NCI-H1436 (cell line): ENCODE results near the gene DLL4.
"Not testable (repeated sequence)": the region's sequence is repeated elsewhere in the genome, so short reads cannot be mapped to it uniquely, and the experiment has no call there.

Source experiments
- DNase-seq: peaks from one replicate; lab custom pipeline; 2025; lab: John Stamatoyannopoulos, UW

DLL4 gene

DNA sequence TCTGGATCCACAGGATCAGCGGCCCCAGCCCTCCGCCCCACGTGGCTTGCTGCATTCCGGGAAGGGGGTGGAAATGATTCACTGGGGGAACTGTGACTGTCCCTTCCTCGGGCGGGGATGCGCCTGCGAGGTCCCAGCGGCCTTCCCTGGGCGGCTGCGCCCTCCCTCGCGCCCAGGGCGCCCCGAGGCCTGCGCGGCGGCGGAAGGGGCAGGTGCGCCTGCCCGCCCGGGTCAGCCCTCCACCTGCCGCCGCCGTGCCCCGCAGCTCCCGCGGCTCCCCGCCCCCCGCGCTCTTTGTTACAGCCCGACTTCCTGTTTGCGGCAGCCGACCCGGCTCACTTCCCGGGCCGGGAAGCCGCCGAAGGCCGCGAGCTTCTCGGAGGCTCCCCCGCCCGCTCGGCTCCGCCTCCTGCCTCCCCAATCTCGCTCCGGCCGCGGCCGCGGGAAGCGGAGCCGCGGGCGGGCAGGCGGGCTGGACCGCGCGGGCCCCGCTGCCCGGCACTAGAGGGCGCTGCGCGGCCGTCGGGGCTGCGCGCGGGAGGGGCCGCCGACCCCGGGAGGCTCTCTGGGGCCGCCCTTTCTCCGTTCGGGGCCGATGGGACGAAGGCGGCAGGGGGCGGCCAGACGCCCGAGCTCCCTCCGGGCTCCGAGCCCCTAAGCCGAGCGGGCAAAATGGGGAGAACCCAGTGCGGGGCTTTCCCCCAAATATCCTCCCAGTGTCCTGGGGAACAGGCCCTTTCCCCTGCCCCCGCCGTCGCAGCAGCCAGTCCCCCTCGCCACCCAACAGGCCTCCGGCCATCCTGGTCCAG, 12.6 kb downstream of the DLL4 start:
- peak; percentile 46 for DNase-seq

- no peak for DNase-seq
Observed at GRCh38 chr15:40942337-40942854, 13.3 kb downstream of the DLL4 start.

GRCh38 chr15:40942878-40943277, 13.7 kb downstream of the DLL4 start:
- no peak for DNase-seq

DNA sequence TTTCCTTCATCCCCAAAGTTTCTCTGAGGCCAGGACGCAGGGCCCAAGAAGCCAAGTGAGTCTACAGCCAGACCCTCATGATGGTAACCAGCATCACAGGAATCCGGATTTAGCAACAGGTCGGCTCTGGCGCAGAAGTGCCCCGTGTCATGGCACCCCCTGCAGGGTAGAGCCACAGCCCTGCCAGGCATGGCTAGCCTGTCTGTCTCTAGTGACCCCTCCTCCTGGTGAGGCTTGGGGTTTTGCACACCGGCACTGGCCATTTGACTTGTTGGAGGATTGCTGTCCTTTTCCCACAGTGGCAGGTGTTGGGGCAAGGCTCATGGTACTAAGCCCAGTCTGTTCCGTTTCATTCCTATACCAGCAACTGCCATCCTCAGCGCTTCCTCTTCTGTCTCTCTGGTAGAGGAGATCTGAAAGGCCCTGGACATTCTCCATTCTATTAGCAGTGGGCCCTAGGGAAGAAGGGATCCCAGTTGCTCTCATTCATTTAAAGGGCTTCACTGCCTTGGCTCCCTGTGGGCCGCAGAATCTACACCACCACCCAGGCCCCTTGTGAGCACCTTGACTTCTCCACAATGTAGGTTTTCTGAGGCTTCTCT, 14.7 kb downstream of the DLL4 start:
- DNase-seq, result no peak

GRCh38 chr15:40944510-40945296, 15.6 kb downstream of the DLL4 start:
- no peak for DNase-seq

- DNase-seq, result no peak
Observed at GRCh38 chr15:40948706-40949473, 19.8 kb downstream of the DLL4 start.

DNA sequence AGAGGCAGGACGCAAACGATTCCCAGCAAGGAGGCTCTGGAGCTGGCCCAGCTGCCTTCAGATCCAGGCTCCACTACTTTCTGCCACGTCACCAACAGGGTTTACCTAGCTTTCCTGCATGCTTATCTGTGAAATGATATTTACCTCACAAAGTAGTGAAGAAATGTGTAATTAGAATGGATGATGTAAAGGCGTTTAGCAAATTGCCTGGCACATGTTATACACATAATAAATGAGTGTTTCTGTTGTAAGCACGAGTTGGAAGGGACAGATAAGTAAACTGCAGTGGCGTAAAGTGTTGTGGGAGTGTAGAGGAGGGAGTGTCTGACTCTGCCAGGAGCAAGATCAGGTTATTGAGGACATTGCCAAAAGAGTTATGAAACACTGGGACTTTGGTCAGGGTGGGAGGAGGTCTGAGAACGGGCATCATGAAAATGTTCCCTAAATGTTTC, 20.6 kb downstream of the DLL4 start:
- no peak for DNase-seq

GRCh38 chr15:40951764-40952163, 22.6 kb downstream of the DLL4 start:
- no peak for DNase-seq

- no peak for DNase-seq
Observed at GRCh38 chr15:40952301-40952900, 23.3 kb downstream of the DLL4 start.

- DNase-seq, result peak; percentile 97
Observed at GRCh38 chr15:40952901-40953712, 24.0 kb downstream of the DLL4 start, which contains the start of gene CHAC1. CHAC1 (plus strand) TSS chr15:40953471; CDS start chr15:40953584, 113 bp downstream.

GRCh38 chr15:40953713-40954074, 24.6 kb downstream of the DLL4 start:
- DNase-seq, result no peak

- DNase-seq, result not testable (repeated sequence)
Observed at GRCh38 chr15:40954158-40954848, 25.2 kb downstream of the DLL4 start.

DNA sequence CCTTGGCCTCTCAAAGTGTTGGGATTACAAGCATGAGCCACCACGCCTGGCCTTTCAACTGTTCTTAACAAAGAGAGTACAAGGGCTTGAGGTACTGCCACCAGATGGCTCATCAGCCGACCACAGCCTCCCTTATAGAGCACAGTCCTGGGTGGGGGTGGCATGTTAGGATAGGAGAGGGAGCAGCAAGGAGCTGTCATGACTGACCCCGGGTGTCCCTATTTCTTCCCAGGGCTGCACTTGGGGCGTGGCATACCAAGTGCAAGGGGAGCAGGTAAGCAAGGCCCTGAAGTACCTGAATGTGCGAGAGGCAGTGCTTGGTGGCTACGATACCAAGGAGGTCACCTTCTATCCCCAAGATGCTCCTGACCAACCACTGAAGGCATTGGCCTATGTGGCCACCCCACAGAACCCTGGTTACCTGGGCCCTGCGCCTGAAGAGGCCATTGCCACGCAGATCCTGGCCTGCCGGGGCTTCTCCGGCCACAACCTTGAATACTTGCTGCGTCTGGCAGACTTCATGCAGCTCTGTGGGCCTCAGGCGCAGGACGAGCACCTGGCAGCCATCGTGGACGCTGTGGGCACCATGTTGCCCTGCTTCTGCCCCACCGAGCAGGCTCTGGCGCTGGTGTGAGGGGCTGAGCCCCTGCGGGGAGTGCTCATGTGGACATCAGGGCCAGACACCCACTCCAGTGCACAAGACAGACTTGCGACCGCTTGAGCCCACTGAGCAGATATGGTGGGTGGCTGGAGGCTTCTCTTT, 26.2 kb downstream of the DLL4 start:
- no peak for DNase-seq

DNA sequence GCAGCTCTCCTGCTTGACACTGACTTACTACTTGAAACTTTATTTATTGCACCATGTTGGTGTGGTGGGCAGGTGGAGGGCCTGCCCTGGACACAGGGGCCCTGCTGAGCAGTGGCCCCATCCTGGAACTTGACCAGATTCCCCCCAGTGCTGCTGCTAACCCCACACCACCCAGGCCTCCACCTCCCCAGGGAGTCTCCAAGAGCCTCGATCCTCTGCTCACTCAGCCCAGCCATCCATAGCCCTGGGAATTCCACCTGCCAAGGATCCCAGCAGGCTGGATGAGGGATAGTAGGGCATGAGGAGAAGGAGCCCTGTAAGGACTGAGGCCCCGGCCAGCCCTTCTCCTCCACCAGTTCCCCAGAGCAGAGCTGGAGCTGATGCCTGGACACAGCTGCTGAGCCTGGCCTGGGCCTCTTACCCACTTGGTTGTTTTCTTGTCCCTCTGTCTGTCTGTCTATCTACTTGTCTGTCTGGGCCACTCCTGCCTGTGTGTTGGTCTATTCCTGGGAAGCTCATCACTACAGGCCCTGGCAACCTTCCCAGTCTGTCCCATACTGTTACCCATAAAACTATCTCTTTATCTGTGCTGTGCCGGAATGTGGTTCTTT, 26.9 kb downstream of the DLL4 start:
- DNase-seq, result no peak

- DNase-seq, result no peak
Observed at GRCh38 chr15:40956541-40956982, 27.4 kb downstream of the DLL4 start.

GRCh38 chr15:40957041-40957555, 28.0 kb downstream of the DLL4 start:
- DNase-seq, result no peak

DNA sequence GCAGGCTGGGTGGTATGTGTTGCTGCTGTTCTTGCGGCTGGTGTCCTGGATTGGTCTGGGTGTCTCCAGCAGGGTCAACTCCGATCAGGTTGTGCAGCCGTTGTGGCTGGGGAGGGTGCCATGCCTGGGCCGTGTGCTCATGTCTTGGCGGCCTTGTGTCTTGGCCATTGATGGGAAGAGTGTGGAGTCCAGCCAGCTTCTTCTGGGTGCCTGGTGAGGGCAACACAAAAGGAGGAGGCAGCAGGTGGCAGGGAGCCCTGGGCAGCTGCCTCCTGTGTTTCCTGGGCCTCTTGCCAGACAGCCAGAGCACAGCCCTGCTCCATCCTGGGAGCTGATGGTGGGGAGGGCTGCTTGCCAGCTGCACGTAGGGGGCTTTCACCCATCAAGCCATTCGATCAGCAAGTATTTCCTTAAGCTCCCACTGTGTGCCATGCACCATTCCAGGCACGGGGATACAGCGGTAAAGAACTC, 28.5 kb downstream of the DLL4 start:
- no peak for DNase-seq

GRCh38 chr15:40958146-40958545, 29.0 kb downstream of the DLL4 start:
- DNase-seq, result no peak
